ENCODE results near the gene FSTL4.

FSTL4 gene

GRCh38 chr5:133290669-133291240 is 321.6 kb downstream of the FSTL4 start:
- no peak for DNase-seq (ENCODE audit: low read depth)

- no peak for DNase-seq (ENCODE audit: low read depth)
These were observed 322.5 kb downstream of the FSTL4 start for GRCh38 chr5:133289686-133290367.

GRCh38 chr5:133287500-133287899 is 324.8 kb downstream of the FSTL4 start:
- no peak for DNase-seq (ENCODE audit: low read depth)

- DNase-seq (ENCODE audit: low read depth) = no peak
These were observed 325.9 kb downstream of the FSTL4 start for GRCh38 chr5:133286483-133286882.

- DNase-seq (ENCODE audit: low read depth) = peak; percentile 79
These were observed 326.7 kb downstream of the FSTL4 start for GRCh38 chr5:133285583-133286021.

GRCh38 chr5:133284306-133284705 is 328.0 kb downstream of the FSTL4 start:
- no peak for DNase-seq (ENCODE audit: low read depth)

- DNase-seq (ENCODE audit: low read depth) = no peak
These were observed 334.0 kb downstream of the FSTL4 start for GRCh38 chr5:133278317-133278716.

- DNase-seq (ENCODE audit: low read depth) = no peak
These were observed 334.6 kb downstream of the FSTL4 start for GRCh38 chr5:133277744-133278143.

- no peak for DNase-seq (ENCODE audit: low read depth)
These were observed 336.2 kb downstream of the FSTL4 start for GRCh38 chr5:133276171-133276570.

GRCh38 chr5:133275631-133276030 is 336.7 kb downstream of the FSTL4 start:
- DNase-seq (ENCODE audit: low read depth) = no peak

GRCh38 chr5:133274597-133274935 is 337.8 kb downstream of the FSTL4 start:
- no peak for DNase-seq (ENCODE audit: low read depth)

GRCh38 chr5:133273661-133274596 is 338.4 kb downstream of the FSTL4 start:
- DNase-seq (ENCODE audit: low read depth) = no peak

- no peak for DNase-seq (ENCODE audit: low read depth)
These were observed 340.0 kb downstream of the FSTL4 start for GRCh38 chr5:133272345-133272744.

GRCh38 chr5:133271606-133272005 is 340.7 kb downstream of the FSTL4 start:
- DNase-seq (ENCODE audit: low read depth) = no peak

- no peak for DNase-seq (ENCODE audit: low read depth)
These were observed 342.6 kb downstream of the FSTL4 start for GRCh38 chr5:133269691-133270090.

GRCh38 chr5:133267601-133268000 is 344.7 kb downstream of the FSTL4 start:
- DNase-seq (ENCODE audit: low read depth) = no peak

GRCh38 chr5:133266966-133267365 is 345.4 kb downstream of the FSTL4 start:
- DNase-seq (ENCODE audit: low read depth) = no peak

GRCh38 chr5:133266527-133266878 is 345.8 kb downstream of the FSTL4 start:
- DNase-seq (ENCODE audit: low read depth) = no peak

- no peak for DNase-seq (ENCODE audit: low read depth)
These were observed 346.4 kb downstream of the FSTL4 start for GRCh38 chr5:133265720-133266526.

GRCh38 chr5:133265257-133265656 is 347.1 kb downstream of the FSTL4 start:
- no peak for DNase-seq (ENCODE audit: low read depth)

- DNase-seq (ENCODE audit: low read depth) = no peak
These were observed 349.7 kb downstream of the FSTL4 start for GRCh38 chr5:133262690-133263089.

- no peak for DNase-seq (ENCODE audit: low read depth)
These were observed 350.3 kb downstream of the FSTL4 start for GRCh38 chr5:133261993-133262392.
